ENCODE data around the gene CD276.
"Not testable (repeated sequence)": the region's sequence is repeated elsewhere in the genome, so short reads cannot be mapped to it uniquely, and the experiment has no call there.

Gene CD276

DNA sequence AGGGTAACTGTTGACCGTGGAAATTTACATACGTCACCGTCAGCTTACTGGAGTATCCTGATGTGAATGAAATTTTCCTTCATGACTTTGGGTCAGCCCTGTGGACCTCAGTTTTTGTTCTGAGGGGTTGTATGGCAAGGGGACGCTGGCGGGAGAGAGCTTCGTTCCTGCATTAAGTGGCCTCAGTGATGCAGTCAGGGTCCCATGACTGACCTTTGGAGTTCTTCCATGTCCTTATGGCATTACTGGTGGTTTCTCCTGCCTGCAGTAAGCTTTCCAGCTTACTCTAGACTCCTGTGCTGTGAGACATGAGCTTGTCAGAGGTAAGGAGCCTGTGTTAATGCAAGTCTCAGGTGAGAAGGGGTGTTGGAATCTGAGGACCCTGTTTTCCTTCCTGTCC, 1.8 kb downstream of the CD276 start:
- no peak for DNase-seq

DNA sequence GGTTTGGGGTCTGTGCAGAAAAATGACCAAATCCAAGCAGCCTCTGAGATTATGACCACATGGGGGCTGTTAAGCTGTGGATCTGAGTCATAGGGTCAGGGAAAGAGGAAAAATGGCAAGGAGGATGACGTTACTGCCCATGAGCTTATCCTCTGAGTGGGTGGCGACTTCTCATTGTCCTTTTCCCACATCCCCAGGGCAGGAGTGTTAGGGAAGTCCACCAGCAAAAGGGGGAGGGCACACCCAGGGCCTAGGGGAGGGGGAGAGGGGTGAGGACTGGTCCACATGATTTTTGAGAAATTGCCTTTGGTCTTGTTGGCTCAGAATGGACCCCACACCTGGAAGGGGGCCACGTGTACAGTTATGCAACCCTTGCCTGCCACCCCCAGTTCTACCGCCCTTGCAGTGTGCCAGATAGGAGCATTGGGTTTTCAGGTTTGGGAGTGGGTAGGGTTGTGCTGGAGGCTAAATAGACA, 2.6 kb downstream of the CD276 start:
- DNase-seq, result no peak

DNA sequence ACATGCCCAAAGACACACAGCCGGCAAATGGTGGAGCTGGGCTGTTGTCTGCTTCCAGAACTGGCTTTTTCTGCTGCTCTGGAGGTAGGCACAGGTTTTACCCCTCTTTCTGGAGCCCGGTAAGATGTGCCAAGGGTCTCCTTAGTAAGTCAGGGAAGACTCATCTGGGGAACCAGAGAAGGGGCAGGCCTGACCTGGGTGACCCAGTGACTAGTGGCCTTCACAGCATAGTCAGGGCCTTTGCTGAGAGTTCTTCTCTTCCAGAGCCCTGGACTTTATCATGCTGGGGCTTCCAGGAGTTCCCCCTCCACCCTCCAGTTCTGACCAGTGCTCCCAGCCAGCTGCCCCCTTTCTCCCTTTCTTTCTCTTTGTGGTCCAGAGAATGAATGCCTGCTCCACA, 3.2 kb downstream of the CD276 start:
- no peak for DNase-seq

DNA sequence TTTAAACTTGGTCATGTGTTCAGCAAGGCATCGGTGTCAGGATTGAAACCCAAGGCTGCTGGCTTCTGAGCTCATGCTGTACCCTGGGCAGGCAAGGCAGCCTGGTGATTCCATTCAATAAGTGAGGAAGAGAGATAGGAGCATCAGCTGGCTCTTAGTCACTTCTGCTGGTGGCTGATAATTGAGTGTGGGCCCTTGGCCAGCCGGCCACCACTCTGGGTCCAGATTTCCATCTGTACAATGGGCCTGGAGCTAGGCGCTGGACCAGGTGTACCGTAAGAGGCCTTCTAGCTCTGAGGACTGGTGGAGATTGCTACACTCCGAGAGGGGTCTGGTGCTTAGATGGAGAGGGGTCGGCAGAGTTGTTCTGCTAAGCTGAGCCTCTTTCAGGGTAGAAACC, 4.3 kb downstream of the CD276 start:
- no peak for DNase-seq

DNA sequence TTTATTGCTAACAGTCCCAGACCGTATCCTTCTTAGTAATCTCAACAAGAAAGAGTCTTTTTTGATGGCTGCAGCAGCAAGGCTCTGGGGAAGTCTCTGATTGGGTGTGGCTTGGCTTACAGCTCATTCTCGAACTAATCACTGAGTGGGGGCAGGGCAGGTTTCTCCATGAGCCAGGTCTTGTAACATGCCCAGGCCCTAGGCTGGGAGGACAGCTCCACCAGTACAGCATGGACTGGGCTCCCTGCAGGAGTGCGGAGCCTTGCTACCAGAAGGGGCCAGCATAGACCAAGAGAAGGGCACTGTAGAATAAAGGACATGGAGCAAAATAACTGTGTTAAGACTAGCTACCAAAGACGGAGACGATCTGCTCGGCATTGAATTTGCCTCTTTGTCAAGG, 7.2 kb downstream of the CD276 start:
- no peak for DNase-seq

DNA sequence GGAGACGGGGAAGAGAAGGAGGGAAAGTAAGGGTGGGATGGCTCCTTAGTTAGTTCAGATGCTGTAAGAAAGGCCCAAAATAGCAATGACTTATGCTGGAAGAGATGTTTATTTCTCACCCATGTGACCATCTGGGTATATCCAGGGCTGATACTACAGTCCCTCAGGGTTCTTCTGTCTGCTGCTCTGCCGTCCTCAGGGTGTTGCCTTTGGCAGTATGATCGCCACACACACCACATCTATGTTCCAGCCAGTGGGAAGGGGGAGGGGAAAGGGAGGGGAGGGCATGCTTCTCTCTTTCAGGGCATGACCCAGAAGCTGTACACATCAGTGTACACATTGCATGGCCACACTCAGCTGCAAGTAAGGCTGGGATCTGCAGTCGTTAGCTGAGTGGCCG, 10.2 kb downstream of the CD276 start:
- DNase-seq, result no peak

DNA sequence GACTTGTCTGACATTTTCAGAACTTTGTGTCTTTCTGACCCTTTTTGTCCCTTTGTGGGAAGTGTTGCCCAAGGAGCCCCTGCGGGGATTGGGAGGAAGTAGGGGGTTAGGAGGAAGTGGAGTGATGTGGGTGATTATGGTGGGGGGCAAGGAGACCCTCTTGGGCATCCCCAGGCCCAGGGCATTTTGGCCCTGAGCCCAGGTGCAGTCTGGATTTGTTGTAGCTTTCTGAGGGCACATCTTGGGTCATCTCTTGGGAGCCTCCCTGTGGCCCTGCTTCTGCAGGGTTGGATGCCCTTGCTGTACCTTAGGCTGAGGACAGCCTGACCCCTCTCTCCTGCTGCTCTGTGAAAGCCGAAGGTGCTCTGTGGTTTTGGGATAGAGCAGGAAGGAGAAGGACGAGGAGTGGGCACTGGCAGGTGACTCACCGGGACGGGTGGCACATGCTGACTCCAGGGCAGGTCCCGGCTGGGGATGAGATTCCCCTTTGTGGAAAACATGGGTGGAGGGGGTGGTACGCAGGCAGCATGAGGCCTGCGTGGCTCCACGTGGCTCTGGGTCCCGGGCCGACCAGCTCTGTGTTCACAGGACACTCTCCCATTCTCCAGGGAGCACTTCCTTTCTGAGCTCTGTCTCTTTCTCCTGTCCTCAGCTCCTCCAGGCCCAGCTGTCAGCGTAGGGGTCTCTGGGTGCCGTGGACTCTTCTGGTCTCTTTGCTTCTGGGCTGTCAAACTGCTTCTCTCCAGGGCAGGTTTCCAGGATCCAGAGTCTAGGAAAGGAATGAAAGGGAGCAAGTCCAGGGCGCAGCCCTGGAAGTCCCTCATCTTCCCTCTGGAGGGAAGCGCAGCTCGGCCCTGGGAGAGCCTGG, 11.8 kb downstream of the CD276 start:
- DNase-seq, result no peak

DNA sequence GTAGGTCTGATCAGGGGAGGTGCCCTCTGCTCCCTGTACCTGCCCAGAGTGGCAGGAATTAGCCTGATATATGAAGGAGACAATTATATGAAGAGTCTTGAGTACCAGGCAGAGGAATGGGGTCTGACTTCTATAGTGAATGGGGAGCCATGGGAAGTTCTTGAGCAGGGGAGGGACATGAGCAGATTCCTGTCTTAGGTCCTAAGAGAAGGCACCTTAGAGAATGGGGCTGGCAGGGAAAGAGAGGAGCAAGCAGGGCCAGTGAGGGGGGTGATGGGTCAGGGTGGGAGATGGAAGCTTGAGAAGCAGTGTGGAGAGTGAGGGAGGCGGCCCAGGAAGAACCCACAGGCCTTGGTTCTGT, 12.4 kb downstream of the CD276 start:
- DNase-seq, result no peak

DNA sequence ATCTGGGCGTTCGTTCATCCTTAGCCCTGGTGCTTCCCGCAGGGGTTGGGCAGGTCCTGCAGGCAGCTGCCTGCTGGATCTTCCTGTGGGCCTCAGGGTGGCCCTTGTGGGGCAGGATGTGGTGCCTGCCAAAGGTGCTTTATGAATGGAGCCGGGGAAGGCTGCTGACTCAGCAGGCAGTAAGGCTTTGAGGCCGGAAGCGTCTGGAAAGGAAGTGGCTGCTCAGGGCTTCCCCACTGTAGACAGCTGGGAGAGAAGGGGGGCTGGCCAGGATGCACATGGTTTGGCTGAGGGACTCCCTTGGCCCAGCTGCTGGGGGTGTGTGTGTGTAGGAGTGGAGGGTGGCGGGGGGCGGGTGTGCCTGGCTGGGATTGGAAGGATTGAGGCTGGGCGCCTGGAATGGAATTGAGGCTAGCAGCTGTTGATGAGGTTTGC, 12.9 kb downstream of the CD276 start:
- DNase-seq, result peak in 3 of 4 experiments; percentile 32 to 54 (median 48)

DNA sequence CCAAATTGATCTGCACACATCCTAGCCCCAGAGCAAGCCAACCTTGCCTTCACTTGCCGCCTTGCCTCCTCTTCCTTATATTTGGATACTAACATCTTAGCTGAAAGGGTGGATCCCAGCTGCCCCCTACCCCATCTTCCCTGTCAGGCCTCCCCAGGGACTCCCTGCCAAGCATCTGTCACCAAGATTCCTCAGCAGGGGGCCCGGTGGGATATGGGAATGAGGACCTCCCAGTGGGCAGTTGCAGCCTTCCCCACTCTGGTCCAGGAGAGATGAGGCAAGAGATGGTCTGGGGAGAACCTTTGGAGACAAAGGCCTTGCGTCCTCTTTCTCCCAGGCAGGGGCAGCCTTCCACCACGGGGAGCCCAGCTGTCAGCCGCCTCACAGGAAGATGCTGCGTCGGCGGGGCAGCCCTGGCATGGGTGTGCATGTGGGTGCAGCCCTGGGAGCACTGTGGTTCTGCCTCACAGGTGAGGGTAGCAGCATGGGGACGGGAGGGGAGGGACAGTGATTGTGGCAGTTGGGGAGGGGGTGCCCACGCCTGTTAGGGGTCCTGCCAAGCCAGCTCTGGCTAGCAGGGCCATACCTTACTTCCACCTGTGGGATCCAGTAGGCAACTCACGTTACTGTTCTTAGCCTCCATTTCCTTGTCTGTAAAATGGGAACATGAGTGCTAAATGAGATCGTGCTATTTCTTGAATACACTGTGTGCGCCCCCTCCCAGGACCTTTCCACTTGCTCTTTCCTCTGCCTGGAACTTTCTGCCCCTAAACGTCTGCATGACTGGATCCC, 15.3 kb downstream of the CD276 start:
- DNase-seq, result no peak

DNA sequence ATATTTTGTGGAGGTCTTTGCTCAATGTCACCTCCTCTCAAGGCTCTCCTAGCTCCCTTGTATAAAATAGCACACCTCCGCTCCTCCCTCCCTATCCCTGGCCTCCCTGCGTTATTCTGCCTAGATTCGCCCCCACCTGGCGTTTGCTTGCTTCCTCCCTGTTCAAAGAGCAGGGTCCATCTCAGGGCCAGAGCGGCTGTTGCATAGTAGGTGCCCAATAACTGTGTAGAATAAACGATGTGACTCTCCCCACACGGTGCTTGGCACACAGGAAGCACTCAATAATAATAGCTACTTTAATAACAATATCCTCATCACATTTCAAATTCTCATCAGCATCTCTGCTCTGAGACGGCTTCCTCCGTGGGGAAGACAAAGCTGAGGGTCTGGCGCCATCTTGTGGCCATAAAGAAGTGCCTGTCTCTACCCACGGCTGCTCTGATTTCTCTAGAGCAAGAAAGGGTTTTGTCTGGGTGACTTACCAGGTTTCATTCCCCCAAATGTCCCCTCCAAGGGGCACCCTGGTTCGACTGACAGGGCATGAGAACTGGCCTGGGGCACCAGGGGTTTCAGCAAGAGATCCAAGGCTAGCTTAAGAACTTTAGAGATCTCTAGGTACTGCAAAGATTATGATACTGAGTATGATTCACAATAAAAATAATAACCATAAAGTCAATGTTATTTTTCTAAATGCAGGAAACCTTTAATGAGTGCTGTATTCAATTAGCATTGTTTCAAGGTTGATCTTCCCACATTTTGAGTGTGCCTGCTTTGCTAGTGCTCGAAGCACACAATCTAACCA, 16.1 kb downstream of the CD276 start:
- DNase-seq, result peak; percentile 25 to 60 (median 44)

DNA sequence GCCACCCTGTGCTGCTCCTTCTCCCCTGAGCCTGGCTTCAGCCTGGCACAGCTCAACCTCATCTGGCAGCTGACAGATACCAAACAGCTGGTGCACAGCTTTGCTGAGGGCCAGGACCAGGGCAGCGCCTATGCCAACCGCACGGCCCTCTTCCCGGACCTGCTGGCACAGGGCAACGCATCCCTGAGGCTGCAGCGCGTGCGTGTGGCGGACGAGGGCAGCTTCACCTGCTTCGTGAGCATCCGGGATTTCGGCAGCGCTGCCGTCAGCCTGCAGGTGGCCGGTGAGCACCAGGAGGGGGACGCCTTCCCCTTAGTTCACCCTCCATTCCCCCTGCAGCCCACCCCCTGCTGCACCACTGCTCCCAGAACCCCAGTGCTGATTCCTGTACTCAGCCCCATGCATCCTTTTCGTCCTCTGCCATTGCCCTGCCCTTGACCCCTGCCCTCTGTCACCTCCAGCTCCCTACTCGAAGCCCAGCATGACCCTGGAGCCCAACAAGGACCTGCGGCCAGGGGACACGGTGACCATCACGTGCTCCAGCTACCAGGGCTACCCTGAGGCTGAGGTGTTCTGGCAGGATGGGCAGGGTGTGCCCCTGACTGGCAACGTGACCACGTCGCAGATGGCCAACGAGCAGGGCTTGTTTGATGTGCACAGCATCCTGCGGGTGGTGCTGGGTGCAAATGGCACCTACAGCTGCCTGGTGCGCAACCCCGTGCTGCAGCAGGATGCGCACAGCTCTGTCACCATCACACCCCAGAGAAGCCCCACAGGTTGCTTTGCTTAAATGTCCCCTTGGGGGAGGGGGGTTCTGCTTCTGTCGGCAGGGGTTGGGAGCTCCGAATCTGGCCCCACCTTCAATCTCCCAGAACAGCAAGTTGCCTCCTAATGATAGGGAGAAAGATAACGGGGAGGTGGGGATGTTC, 18.4 kb downstream of the CD276 start:
- DNase-seq, result not testable (repeated sequence)

DNA sequence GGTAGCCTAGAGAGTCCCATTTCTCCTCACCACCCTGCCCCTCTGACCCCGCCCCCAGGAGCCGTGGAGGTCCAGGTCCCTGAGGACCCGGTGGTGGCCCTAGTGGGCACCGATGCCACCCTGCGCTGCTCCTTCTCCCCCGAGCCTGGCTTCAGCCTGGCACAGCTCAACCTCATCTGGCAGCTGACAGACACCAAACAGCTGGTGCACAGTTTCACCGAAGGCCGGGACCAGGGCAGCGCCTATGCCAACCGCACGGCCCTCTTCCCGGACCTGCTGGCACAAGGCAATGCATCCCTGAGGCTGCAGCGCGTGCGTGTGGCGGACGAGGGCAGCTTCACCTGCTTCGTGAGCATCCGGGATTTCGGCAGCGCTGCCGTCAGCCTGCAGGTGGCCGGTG, 19.4 kb downstream of the CD276 start:
- not testable (repeated sequence) for DNase-seq

DNA sequence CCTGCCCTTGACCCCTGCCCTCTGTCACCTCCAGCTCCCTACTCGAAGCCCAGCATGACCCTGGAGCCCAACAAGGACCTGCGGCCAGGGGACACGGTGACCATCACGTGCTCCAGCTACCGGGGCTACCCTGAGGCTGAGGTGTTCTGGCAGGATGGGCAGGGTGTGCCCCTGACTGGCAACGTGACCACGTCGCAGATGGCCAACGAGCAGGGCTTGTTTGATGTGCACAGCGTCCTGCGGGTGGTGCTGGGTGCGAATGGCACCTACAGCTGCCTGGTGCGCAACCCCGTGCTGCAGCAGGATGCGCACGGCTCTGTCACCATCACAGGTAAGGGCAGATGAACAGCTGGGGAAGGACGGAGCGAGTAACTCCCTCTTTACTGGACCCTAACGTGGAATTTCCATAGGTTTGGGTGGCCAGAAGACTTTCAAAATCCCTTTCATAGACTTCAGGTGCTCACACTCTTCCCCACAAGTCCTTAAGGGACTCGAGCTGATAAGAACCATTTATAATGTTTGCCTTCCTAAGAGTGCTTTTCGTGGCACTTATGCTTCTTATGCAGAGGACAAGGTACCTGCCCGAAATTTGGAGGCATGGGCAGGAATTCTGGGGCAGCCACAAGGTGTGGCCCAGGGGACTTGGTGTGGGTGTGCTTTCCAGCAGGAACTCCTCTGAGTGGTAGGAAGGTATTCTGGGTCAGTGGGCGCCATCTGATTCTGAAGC, 20.1 kb downstream of the CD276 start:
- DNase-seq, result not testable (repeated sequence)

DNA sequence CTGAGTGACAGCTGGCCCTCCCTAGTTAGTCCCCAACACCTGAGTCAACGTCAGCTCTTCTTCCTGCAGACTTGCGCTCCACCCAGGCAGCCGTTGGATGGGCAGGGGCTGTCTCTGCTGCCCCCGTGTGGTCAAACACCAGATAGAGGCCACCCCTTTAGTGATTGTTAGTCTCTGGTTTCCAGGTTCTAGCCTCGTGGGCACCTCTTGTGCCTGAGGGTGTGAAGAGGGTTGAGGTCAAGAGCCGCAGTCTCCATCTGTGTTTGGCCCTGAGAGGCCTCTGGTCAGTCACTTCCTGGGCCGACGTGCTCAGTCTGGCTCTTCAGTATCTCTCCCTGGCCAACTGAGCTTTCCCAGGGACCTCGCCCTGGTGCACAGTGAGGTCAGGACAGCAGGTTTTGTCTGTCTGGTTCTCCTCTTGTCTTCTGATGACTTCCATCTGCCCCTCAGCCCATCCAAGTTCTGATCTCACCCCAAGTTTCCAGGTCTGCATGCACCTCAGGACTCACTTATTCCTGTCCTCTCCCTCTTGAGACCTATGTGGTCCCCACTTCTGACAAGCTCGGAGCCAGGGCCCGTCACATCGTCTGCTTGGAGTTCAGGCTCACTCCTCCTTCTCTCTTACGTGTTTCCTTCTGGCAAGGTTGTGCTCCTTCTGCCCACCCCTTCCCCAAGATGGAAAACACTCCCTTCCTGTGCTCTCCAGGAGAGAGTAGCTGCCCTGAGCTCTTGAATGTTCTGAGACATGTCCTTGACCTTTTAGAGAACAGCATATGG, 20.9 kb downstream of the CD276 start:
- DNase-seq, result peak in 3 of 4 experiments; percentile 24 to 51 (median 39)

DNA sequence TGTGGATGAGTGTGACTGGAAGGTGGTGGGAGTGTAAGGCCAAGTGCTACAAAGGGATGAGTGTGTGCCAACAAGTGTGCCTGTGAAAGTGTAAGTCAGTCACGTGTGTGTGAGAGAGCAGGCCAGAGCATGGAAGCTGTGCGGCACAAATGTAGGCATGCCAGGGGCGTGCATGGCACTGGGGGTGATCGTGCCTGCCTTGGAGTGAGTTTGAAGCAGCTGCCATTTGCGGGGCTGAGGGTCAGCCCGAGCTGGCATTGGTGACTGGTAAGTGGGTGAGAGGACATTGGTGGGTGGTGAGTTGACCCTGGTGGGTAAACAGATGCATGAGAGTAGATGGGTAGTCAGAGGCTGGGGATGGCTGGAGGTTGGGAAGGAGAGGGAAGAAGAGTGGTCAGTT, 24.5 kb downstream of the CD276 start:
- no peak for DNase-seq

DNA sequence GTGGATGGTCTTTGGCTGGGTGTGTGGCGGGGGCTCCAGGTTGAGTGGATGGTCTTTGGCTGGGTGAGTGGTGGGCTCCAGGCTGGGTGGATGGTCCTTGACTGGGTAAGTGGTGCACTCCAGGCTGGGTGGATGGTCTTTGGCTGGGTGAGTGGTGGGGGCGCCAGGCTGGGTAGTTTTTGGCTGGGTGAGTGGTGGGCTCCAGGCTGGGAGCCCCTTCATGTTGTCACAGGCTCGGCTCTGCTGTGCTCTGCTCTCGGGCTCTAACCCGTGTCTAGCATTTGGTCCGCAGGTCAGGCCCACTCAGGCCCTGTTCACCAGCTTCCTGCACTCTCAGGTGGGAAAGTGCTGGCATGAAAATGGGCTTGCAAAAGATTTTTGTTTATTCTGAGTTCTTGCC, 25.1 kb downstream of the CD276 start:
- DNase-seq, result no peak

DNA sequence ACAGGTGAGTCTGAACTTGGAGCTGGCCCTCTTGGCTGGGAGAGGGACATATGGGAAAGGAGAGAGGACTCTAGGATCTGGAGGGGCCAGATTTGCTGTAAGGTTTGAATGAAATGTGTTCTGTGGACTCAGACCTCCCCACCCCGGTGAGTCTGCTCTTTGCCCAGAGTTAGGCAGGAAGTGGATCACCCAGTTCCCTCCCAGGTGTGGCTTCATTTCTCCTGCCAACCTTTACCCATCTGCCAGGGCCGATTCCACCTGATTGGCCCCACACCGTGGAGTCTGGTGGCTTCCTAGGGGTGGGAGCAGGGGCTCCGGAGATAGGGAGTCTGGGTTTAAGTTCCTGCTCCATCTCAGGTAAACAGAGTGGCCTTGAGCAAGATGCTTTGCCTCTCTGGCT, 25.5 kb downstream of the CD276 start:
- DNase-seq, result no peak

DNA sequence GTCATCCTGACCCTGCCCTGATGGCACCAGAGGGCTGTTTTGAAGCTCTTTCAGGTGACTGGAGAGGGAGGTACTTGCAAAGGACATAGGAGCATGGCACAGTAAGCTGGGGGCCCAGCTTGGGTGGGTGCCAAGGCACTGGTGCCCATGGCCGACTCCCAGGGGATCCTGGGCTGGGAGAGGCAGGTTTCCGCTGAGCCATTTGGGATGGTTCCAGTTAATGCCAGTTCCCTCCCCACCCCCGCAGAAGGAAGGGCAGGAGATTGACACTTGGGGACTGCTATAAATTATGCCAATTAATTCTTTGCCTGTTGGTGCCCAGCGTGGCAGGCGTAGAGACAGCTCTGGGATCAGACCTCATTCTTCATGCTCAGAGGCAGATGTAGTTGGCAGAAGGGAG, 26.1 kb downstream of the CD276 start:
- no peak for DNase-seq

DNA sequence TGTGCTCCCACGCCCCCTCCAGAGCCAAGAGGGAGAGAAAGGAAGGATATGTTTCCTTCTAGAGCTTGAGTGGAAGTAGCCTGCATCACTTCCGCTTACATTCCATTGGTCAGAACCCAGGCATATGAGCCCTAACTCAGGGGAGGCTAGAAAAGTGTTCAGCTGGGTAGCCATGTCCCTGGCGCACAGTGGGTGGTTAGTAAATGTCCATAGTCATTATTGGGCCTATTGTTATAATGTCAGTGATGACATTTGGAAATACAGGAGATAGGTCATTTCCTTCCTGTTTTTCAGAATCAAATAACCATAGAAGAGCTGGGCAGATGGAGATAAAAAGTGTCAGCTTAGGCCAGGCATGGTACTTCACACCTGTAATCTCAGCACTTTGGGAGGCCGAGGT, 27.3 kb downstream of the CD276 start:
- no peak for DNase-seq

DNA sequence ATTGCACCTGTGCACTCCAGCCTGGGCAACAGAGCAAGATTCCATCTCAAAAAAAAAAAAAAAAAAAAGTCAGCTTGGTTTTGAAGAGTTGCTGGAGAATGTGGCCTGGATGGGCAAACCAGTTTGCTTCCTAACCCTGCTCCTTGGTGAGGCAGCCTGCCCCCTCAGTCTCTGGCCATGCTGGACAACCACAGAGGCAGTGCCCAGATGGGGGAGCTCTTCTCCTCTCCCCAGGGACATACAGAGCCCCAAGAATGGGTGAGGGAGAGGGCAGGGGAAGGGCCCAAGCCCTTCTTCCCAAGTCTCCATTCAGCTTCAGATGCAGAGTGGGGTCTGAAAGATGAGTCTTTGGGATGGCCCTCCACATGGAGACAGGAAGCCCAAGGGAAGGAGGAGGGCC, 27.9 kb downstream of the CD276 start:
- no peak for DNase-seq

Data from activated naive CD4-positive, alpha-beta T cell (primary cell).